Measurements from ENCODE around the gene TCIRG1. TPM values are rescaled to one million over a fixed set of nuclear protein-coding genes. Genes with fewer than 3 reads are reported as not detected.

TCIRG1 gene
- total RNA-seq, 1 experiment from 2014 or later, result 203 TPM

DNA sequence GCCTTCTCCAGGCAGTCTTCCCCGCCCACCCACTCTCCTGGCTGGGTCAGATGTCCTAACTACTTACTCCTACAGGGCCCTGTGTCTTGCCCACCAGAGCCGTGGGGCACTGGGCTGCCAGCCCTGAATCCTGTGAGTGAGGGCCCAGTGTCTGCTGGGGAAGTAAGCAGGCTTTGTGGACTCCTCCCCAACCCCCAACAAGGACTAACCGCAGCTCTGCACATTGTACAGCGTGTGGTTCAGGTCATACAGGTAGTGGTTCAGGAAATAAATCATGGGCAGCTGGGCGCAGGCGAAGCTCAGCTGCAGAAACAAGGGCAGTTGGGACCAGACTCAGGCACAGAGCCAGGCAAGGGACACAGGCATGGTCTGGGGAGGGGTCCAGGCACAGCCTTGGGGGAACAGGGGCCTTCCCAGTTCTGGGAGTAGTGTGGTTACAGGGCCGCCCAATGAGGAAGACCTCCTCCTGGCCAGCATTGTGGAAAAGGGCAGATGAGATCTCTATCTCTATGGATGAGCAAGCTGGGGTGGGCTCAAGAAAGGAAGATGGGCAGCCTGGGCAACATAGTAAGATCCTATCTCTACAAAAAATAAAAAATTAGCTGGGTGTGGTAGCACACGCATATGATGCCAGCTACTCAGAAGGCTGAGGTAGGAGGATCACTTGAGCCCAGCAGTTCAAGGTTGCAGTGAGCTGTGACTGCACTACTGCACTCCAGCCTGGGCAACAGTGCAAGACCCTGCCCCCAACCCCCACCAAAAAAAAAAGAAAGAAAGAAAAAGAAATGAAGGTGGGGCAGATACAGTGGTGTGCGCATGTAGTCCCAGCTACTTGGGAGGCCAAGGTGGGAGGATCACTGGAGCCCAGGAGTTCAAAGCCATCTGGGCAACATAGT is 40.4 kb upstream of the TCIRG1 start:
- intact Hi-C loops (cut with micrococcal nuclease), result no loop called here
- CTCF ChIA-PET, result interaction anchor here (0.6 kb wide), 1 partner anchor 61 kb away, joined by 3 read pairs; no protein-coding TSS in a partner anchor
- POLR2A ChIA-PET (ENCODE audit: unreplicated experiment), result no interaction called here

DNA sequence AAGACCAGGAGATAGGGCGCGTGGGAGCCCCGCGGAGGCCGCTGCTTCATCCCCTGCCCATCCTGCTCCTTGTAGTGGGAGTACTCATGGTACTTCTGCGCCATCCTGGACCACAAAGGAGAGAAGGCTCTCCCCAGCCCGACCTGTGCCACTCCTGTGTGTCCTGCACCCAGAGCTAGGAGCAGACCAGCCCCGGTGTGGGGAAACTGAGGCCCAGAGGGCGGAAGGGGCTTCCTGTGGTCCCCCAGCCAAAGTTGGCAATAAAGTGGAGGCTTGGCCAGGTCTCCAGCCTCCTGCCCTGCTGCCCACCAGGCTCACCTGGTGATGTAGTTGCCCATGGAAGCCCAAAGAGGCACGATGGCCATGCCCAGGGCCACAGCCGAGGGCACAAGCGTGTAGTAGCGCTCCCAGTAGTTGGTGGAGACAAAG is 39.6 kb upstream of the TCIRG1 start:
- Histone ChIP-seq H3K9ac (ENCODE audit: low read length) (no peak overlapping the region), H3F3A (ENCODE audit: low read length, unreplicated experiment) (no peaks in the 10 kb centered on the region), H3K27ac (ENCODE audit: low read length) (no peak overlapping the region), H3K79me2 (ENCODE audit: low read length) (no peaks in the 10 kb centered on the region), H4K20me1 (ENCODE audit: low read length) (no peaks in the 10 kb centered on the region), H2AFZ (ENCODE audit: low read length) (no peak overlapping the region), H3K4me1 (ENCODE audit: insufficient read depth, low read length) (peaks cover 11% of the 10 kb centered on the region; the same call in 1 of the 2 replicates), H3K4me3 (ENCODE audit: low read length) (no peak overlapping the region), H3K4me2 (ENCODE audit: low read length) (no peak overlapping the region), H3K36me3 (ENCODE audit: low read depth, low read length) (no peaks in the 10 kb centered on the region), H3K9me2 (replicated peaks; ENCODE audit: low read length) (no peaks in the 10 kb centered on the region), H3K27me3 (ENCODE audit: low read length) (no peaks in the 10 kb centered on the region), H3K9me3 (ENCODE audit: low read length) (no peaks in the 10 kb centered on the region)
- TF ChIP-seq, protein P1, sequence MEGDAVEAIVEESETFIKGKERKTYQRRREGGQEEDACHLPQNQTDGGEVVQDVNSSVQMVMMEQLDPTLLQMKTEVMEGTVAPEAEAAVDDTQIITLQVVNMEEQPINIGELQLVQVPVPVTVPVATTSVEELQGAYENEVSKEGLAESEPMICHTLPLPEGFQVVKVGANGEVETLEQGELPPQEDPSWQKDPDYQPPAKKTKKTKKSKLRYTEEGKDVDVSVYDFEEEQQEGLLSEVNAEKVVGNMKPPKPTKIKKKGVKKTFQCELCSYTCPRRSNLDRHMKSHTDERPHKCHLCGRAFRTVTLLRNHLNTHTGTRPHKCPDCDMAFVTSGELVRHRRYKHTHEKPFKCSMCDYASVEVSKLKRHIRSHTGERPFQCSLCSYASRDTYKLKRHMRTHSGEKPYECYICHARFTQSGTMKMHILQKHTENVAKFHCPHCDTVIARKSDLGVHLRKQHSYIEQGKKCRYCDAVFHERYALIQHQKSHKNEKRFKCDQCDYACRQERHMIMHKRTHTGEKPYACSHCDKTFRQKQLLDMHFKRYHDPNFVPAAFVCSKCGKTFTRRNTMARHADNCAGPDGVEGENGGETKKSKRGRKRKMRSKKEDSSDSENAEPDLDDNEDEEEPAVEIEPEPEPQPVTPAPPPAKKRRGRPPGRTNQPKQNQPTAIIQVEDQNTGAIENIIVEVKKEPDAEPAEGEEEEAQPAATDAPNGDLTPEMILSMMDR (conservative IDR thresholded peaks at IDR 0.05; ENCODE audit: low read depth, low read length), result no peak
- no peak for TF ChIP-seq EZH2 (IDR thresholded peaks at IDR 0.05; ENCODE audit: low read length, unreplicated experiment)
- no peak for TF ChIP-seq EZH2phosphoT487 (IDR thresholded peaks at IDR 0.05; ENCODE audit: borderline replicate concordance, low read length)
- CTCF ChIA-PET, result no interaction called here
- no peak for ATAC-seq
- no TSS peak for BruUV-seq (replicated peaks)
- POLR2A ChIA-PET (ENCODE audit: unreplicated experiment), result no interaction called here
- DNase-seq, result no peak
- intact Hi-C loops (cut with micrococcal nuclease), result no loop called here

More for the DNA sequence above, 40.4 kb upstream of the TCIRG1 start:
- Histone ChIP-seq H4K20me1 (ENCODE audit: low read length) (no peaks in the 10 kb centered on the region), H3K9me3 (ENCODE audit: low read length) (no peaks in the 10 kb centered on the region), H3K27ac (ENCODE audit: low read length) (no peak overlapping the region), H3F3A (ENCODE audit: low read length, unreplicated experiment) (no peaks in the 10 kb centered on the region), H3K9ac (ENCODE audit: low read length) (no peak overlapping the region), H3K9me2 (replicated peaks; ENCODE audit: low read length) (no peaks in the 10 kb centered on the region), H3K4me1 (ENCODE audit: insufficient read depth, low read length) (peaks cover 8% of the 10 kb centered on the region; the same call in 1 of the 2 replicates), H3K36me3 (ENCODE audit: low read depth, low read length) (no peaks in the 10 kb centered on the region), H3K79me2 (ENCODE audit: low read length) (no peaks in the 10 kb centered on the region), H3K4me2 (ENCODE audit: low read length) (no peak overlapping the region), H3K4me3 (ENCODE audit: low read length) (no peak overlapping the region), H3K27me3 (ENCODE audit: low read length) (no peaks in the 10 kb centered on the region), H2AFZ (ENCODE audit: low read length) (no peak overlapping the region)
- TF ChIP-seq EZH2phosphoT487 (IDR thresholded peaks at IDR 0.05; ENCODE audit: borderline replicate concordance, low read length), result no peak
- TF ChIP-seq EZH2 (IDR thresholded peaks at IDR 0.05; ENCODE audit: low read length, unreplicated experiment), result no peak
- TF ChIP-seq, protein P1 (conservative IDR thresholded peaks at IDR 0.05; ENCODE audit: low read depth, low read length), result no peak
- BruUV-seq (replicated peaks), result no TSS peak
- DNase-seq (no peak), ATAC-seq (no peak)

DNA sequence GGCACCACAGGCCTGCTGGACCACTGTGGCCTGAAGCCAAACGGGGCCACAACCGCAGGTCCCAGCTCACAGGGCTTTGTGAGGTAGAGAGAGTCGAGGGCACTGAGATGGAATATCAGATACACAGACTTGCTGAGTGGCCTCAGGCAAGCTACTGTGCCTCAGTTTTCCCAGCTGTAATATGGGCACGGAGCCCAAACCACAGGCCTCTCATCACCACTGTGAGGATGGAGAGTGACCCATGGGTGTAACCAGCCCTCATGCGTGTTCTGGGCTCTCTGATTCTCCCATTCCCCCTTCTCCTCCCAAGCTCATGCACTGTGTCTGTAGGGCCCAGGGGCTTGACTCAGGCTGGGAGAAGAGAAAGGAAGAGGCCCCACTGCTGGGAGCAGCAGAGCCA is 39.1 kb upstream of the TCIRG1 start:
- Histone ChIP-seq H3K79me2 (ENCODE audit: low read length) (no peaks in the 10 kb centered on the region), H3F3A (ENCODE audit: low read length, unreplicated experiment) (no peaks in the 10 kb centered on the region), H2AFZ (ENCODE audit: low read length) (no peak overlapping the region), H3K9me2 (replicated peaks; ENCODE audit: low read length) (no peaks in the 10 kb centered on the region), H3K27me3 (ENCODE audit: low read length) (no peaks in the 10 kb centered on the region), H3K4me2 (ENCODE audit: low read length) (no peak overlapping the region), H3K4me3 (ENCODE audit: low read length) (no peak overlapping the region), H3K27ac (ENCODE audit: low read length) (no peak overlapping the region), H4K20me1 (ENCODE audit: low read length) (no peaks in the 10 kb centered on the region), H3K9me3 (ENCODE audit: low read length) (no peaks in the 10 kb centered on the region), H3K36me3 (ENCODE audit: low read depth, low read length) (no peaks in the 10 kb centered on the region), H3K9ac (ENCODE audit: low read length) (no peak overlapping the region), H3K4me1 (ENCODE audit: insufficient read depth, low read length) (peaks cover 13% of the 10 kb centered on the region; the same call in 1 of the 2 replicates)
- no peak for TF ChIP-seq EZH2 (IDR thresholded peaks at IDR 0.05; ENCODE audit: low read length, unreplicated experiment)
- TF ChIP-seq EZH2phosphoT487 (IDR thresholded peaks at IDR 0.05; ENCODE audit: borderline replicate concordance, low read length), result no peak
- TF ChIP-seq, protein P1 (conservative IDR thresholded peaks at IDR 0.05; ENCODE audit: low read depth, low read length), result no peak
- no TSS peak for BruUV-seq (replicated peaks)
- no peak for DNase-seq
- ChIA-PET CTCF (no interaction called here), POLR2A (ENCODE audit: unreplicated experiment) (no interaction called here)
- intact Hi-C loops (cut with micrococcal nuclease), result no loop called here
- no peak for ATAC-seq

All from PC-3 (cell line).